ENCODE data around the gene FXYD5.

FXYD5 gene

GRCh38 chr19:35213663-35214632 is 59.4 kb downstream of the FXYD5 start:
- no peaks in the 10 kb centered on the region for H3K27me3 ChIP-seq (replicated peaks; ENCODE audit: control insufficient read depth, insufficient read depth, low read length)
- TF ChIP-seq, protein P1, sequence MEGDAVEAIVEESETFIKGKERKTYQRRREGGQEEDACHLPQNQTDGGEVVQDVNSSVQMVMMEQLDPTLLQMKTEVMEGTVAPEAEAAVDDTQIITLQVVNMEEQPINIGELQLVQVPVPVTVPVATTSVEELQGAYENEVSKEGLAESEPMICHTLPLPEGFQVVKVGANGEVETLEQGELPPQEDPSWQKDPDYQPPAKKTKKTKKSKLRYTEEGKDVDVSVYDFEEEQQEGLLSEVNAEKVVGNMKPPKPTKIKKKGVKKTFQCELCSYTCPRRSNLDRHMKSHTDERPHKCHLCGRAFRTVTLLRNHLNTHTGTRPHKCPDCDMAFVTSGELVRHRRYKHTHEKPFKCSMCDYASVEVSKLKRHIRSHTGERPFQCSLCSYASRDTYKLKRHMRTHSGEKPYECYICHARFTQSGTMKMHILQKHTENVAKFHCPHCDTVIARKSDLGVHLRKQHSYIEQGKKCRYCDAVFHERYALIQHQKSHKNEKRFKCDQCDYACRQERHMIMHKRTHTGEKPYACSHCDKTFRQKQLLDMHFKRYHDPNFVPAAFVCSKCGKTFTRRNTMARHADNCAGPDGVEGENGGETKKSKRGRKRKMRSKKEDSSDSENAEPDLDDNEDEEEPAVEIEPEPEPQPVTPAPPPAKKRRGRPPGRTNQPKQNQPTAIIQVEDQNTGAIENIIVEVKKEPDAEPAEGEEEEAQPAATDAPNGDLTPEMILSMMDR (IDR thresholded peaks at IDR 0.05; ENCODE audit: insufficient read depth, low read length, poor library complexity, severe bottlenecking) = no peak
- DNase-seq (ENCODE audit: extremely low read depth, insufficient read length) = peak; percentile 75
- H3K4me3 ChIP-seq (replicated peaks; ENCODE audit: low read depth, low read length) = no peak overlapping the region
- no peaks in the 10 kb centered on the region for H3K36me3 ChIP-seq (ENCODE audit: control insufficient read depth, insufficient read depth, low read length)

GRCh38 chr19:35214766-35215422 is 60.4 kb downstream of the FXYD5 start:
- H3K27me3 ChIP-seq (replicated peaks; ENCODE audit: control insufficient read depth, insufficient read depth, low read length) = no peaks in the 10 kb centered on the region
- no peak for DNase-seq (ENCODE audit: extremely low read depth, insufficient read length)
- TF ChIP-seq, protein P1 (IDR thresholded peaks at IDR 0.05; ENCODE audit: insufficient read depth, low read length, poor library complexity, severe bottlenecking) = no peak
- no peak overlapping the region for H3K4me3 ChIP-seq (replicated peaks; ENCODE audit: low read depth, low read length)
- no peaks in the 10 kb centered on the region for H3K36me3 ChIP-seq (ENCODE audit: control insufficient read depth, insufficient read depth, low read length)

GRCh38 chr19:35216016-35216832 is 61.7 kb downstream of the FXYD5 start:
- no peaks in the 10 kb centered on the region for H3K36me3 ChIP-seq (ENCODE audit: control insufficient read depth, insufficient read depth, low read length)
- no peak overlapping the region for H3K4me3 ChIP-seq (replicated peaks; ENCODE audit: low read depth, low read length)
- TF ChIP-seq, protein P1 (IDR thresholded peaks at IDR 0.05; ENCODE audit: insufficient read depth, low read length, poor library complexity, severe bottlenecking) = no peak
- no peaks in the 10 kb centered on the region for H3K27me3 ChIP-seq (replicated peaks; ENCODE audit: control insufficient read depth, insufficient read depth, low read length)
- no peak for DNase-seq (ENCODE audit: extremely low read depth, insufficient read length)

DNA sequence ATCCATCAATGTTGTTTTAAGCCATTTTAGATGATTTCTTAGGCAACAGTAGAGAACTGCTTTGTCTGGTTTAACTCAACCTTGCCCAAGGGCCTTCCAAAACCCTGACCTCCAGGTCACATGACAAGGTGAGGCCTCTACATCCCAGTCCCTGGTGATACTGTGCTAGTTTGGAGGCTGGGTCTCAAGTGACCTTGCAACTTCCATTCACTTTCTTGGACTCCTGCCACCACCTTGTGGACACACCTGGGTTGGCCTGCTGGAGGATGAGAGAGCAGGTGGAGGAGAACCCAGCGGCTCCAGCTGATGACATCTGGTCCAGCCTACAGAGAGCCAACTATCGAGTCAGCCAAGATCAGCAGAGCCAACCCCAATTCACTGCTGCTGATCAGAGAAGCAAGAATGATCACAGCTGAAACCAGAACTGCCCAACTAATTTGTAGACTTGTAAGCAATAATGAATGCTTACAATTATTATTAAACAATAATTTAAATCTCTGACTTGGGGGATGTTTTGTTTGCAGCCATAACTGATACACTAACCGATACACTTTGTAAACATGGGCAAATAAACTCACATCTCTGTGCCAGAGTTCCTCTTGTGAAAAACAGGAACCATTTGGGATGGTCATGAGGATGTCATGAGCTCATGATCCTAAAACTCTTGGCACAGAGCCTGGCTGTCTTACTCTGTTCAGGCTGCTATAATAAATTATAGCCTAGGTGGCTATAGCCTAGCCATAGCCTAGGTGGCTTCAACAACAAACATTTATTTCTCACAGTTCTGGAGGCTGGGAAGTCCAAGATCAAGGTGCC is 62.5 kb downstream of the FXYD5 start:
- no peaks in the 10 kb centered on the region for H3K36me3 ChIP-seq (ENCODE audit: control insufficient read depth, insufficient read depth, low read length)
- H3K27me3 ChIP-seq (replicated peaks; ENCODE audit: control insufficient read depth, insufficient read depth, low read length) = no peaks in the 10 kb centered on the region
- no peak overlapping the region for H3K4me3 ChIP-seq (replicated peaks; ENCODE audit: low read depth, low read length)
- DNase-seq (ENCODE audit: extremely low read depth, insufficient read length) = peak; percentile 30
- TF ChIP-seq, protein P1 (IDR thresholded peaks at IDR 0.05; ENCODE audit: insufficient read depth, low read length, poor library complexity, severe bottlenecking) = peak; percentile 25

GRCh38 chr19:35217649-35217990 is 63.1 kb downstream of the FXYD5 start:
- H3K27me3 ChIP-seq (replicated peaks; ENCODE audit: control insufficient read depth, insufficient read depth, low read length) = no peaks in the 10 kb centered on the region
- no peaks in the 10 kb centered on the region for H3K36me3 ChIP-seq (ENCODE audit: control insufficient read depth, insufficient read depth, low read length)
- TF ChIP-seq, protein P1 (IDR thresholded peaks at IDR 0.05; ENCODE audit: insufficient read depth, low read length, poor library complexity, severe bottlenecking) = no peak
- no peak overlapping the region for H3K4me3 ChIP-seq (replicated peaks; ENCODE audit: low read depth, low read length)
- no peak for DNase-seq (ENCODE audit: extremely low read depth, insufficient read length)
